Mesendoderm (in vitro differentiated cells): ENCODE data around the gene AHRR.
A peak's percentile ranks its signal among the peaks of the same experiment; 100 is the strongest.

Source experiments
- DNase-seq: peaks from one replicate; pipeline ENCODE4 v3.0.0; 2013
- H2AK5ac ChIP-seq: 2 replicates; pipeline ENCODE4 v1.6.1; 2013; ENCODE audit warnings: low read length, inconsistent platforms
- H2BK120ac ChIP-seq: 2 replicates; pipeline ENCODE4 v1.6.1; 2013; ENCODE audit warnings: low read depth, mild to moderate bottlenecking, low read length, moderate library complexity, mixed read lengths
- H2BK15ac ChIP-seq: replicated peaks from 2 replicates; pipeline ENCODE4 v1.6.1; 2013; ENCODE audit warnings: low read depth, mild to moderate bottlenecking, moderate library complexity
- H2BK5ac ChIP-seq: 2 replicates; pipeline ENCODE4 v1.6.1; 2013; ENCODE audit warnings: low read length, inconsistent platforms
- H3K18ac ChIP-seq: 2 replicates; pipeline ENCODE4 v1.6.1; 2013; ENCODE audit warnings: mild to moderate bottlenecking, low read length, mixed read lengths
- H3K23ac ChIP-seq: one replicate; pipeline ENCODE4 v1.6.1; 2013; ENCODE audit warnings: low read length
- H3K27ac ChIP-seq: 2 replicates; pipeline ENCODE4 v1.5.1; 2013; ENCODE audit warnings: low read depth, mild to moderate bottlenecking, inconsistent platforms, low read length, moderate library complexity
- H3K27me3 ChIP-seq: 2 replicates; pipeline ENCODE4 v1.6.1; 2013; ENCODE audit warnings: low read length, control low read depth, mild to moderate bottlenecking, inconsistent platforms; ENCODE audit not compliant: insufficient read depth, poor library complexity
- H3K36me3 ChIP-seq: 2 replicates; pipeline ENCODE4 v1.6.1; 2013; ENCODE audit warnings: low read length, inconsistent platforms; ENCODE audit not compliant: control insufficient read depth, insufficient read depth
- H3K4ac ChIP-seq: one replicate; pipeline ENCODE4 v1.6.1; 2013; ENCODE audit warnings: low read depth, mild to moderate bottlenecking, low read length, moderate library complexity
- H3K4me1 ChIP-seq: 2 replicates; pipeline ENCODE4 v1.6.1; 2013; ENCODE audit warnings: low read depth, low read length, inconsistent platforms; ENCODE audit not compliant: control insufficient read depth
- H3K4me2 ChIP-seq: 2 replicates; pipeline ENCODE4 v1.6.1; 2013; ENCODE audit warnings: low read length
- H3K4me3 ChIP-seq: 2 replicates; pipeline ENCODE4 v1.5.1; 2013; ENCODE audit warnings: mild to moderate bottlenecking, low read length
- H3K56ac ChIP-seq: one replicate; pipeline ENCODE4 v1.6.1; 2013; ENCODE audit warnings: low read length
- H3K79me1 ChIP-seq: 2 replicates; pipeline ENCODE4 v1.6.1; 2013; ENCODE audit warnings: low read length, inconsistent platforms
- H3K79me2 ChIP-seq: 2 replicates; pipeline ENCODE4 v1.6.1; 2013; ENCODE audit warnings: mild to moderate bottlenecking, low read length; ENCODE audit not compliant: control insufficient read depth, insufficient read depth
- H3K9ac ChIP-seq: 2 replicates; pipeline ENCODE4 v1.6.1; 2013; ENCODE audit warnings: low read length, inconsistent platforms
- H4K5ac ChIP-seq: one replicate; pipeline ENCODE4 v1.6.1; 2013; ENCODE audit warnings: low read length
- H4K8ac ChIP-seq: one replicate; pipeline ENCODE4 v1.6.1; 2013; ENCODE audit warnings: low read depth, mild to moderate bottlenecking, control low read depth, low read length, moderate library complexity
- WGBS: extraction: QIAGEN DNeasy Blood & Tissue Kit; methylation state at CpG from one replicate; pipeline ENCODE4 v1.1.7; 2013; ENCODE audit warnings: low lambda C conversion rate, missing lambda C conversion rate; ENCODE audit not compliant: insufficient coverage; ENCODE audit errors: extremely low coverage; 5-methylcytosine and 5-hydroxymethylcytosine counted together

AHRR gene

GRCh38 chr5:428754-429452 lies 107.4 kb downstream of the AHRR start:
- H3K79me1 ChIP-seq, result no peaks in the 10 kb centered on the region
- no peak overlapping the region for H3K9ac ChIP-seq
- H2BK5ac ChIP-seq, result no peak overlapping the region
- H4K5ac ChIP-seq, result no peak overlapping the region
- no peak overlapping the region for H4K8ac ChIP-seq
- H3K18ac ChIP-seq, result no peak overlapping the region
- no peak for DNase-seq
- WGBS, result no CpG with 5 or more reads among the region's 22 CpGs
- H3K23ac ChIP-seq, result no peak overlapping the region
- H2AK5ac ChIP-seq, result no peak overlapping the region
- H3K27ac ChIP-seq, result no peak overlapping the region
- no peaks in the 10 kb centered on the region for H3K27me3 ChIP-seq
- no peak overlapping the region for H3K4me3 ChIP-seq
- no peak overlapping the region for H2BK120ac ChIP-seq
- no peak overlapping the region for H2BK15ac ChIP-seq
- H3K56ac ChIP-seq, result no peak overlapping the region
- no peak overlapping the region for H3K4ac ChIP-seq
- H3K36me3 ChIP-seq, result no peaks in the 10 kb centered on the region
- H3K4me2 ChIP-seq, result no peak overlapping the region
- no peaks in the 10 kb centered on the region for H3K79me2 ChIP-seq
- H3K4me1 ChIP-seq, result no peaks in the 10 kb centered on the region

- Histone ChIP-seq H3K4me3 (no peak overlapping the region), H4K8ac (no peak overlapping the region), H3K79me2 (no peaks in the 10 kb centered on the region), H2BK5ac (no peak overlapping the region), H3K4ac (no peak overlapping the region), H3K27ac (no peak overlapping the region), H3K18ac (no peak overlapping the region), H4K5ac (no peak overlapping the region), H3K23ac (no peak overlapping the region), H3K27me3 (no peaks in the 10 kb centered on the region), H3K4me1 (no peaks in the 10 kb centered on the region), H3K9ac (no peak overlapping the region), H2BK15ac (no peak overlapping the region), H3K4me2 (no peak overlapping the region), H2AK5ac (no peak overlapping the region), H3K56ac (no peak overlapping the region), H3K36me3 (no peaks in the 10 kb centered on the region), H3K79me1 (no peaks in the 10 kb centered on the region), H2BK120ac (no peak overlapping the region)
- no peak for DNase-seq
- no CpG with 5 or more reads among the region's 35 CpGs for WGBS
These were observed 108.1 kb downstream of the AHRR start for GRCh38 chr5:429453-430188.

GRCh38 chr5:430214-430925 lies 108.9 kb downstream of the AHRR start:
- H3K4me2 ChIP-seq, result no peak overlapping the region
- no peaks in the 10 kb centered on the region for H3K79me1 ChIP-seq
- no peaks in the 10 kb centered on the region for H3K36me3 ChIP-seq
- H3K27ac ChIP-seq, result no peak overlapping the region
- H2BK120ac ChIP-seq, result no peak overlapping the region
- H4K8ac ChIP-seq, result no peak overlapping the region
- no peak overlapping the region for H3K4me3 ChIP-seq
- no peak overlapping the region for H4K5ac ChIP-seq
- H2BK15ac ChIP-seq, result no peak overlapping the region
- no peaks in the 10 kb centered on the region for H3K4me1 ChIP-seq
- H3K79me2 ChIP-seq, result no peaks in the 10 kb centered on the region
- DNase-seq, result no peak
- no peak overlapping the region for H3K9ac ChIP-seq
- H2BK5ac ChIP-seq, result no peak overlapping the region
- no peak overlapping the region for H3K23ac ChIP-seq
- WGBS, result no CpG with 5 or more reads among the region's 25 CpGs
- H3K56ac ChIP-seq, result no peak overlapping the region
- no peaks in the 10 kb centered on the region for H3K27me3 ChIP-seq
- H3K4ac ChIP-seq, result no peak overlapping the region
- no peak overlapping the region for H3K18ac ChIP-seq
- H2AK5ac ChIP-seq, result no peak overlapping the region

DNA sequence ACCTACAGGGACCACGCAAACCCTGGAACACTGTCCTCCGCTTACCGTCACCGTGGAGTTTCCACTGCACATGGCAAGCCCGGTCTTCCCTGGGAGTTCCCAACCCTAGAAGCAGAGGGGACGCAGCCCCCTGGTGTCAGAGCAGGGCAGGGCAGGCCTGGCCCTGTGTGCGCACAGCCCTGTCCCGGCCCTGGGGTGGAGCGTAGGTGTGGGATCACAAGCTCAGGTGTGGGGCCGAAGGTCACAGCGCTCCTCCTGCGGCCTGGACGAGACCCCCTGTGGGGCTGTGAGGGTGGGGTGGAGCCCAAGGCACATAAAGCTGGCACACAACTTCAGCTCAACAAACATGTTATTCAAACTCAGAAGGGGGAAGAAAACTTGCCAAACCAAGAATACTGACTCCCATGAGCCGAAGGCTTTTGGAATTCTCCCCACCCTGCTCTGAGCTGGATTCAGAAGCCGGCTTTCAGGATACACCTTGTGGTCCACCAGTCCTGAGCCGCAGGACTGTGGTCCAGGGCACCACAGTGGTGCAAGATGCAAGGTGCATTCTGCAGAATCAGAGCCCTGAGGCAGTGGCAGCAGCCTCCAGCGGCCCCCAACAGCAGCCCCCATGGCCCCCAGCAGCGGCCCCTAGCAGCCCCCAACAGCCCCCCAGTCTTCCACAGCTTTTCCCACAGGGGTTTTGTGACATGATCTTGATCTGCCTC lies 109.6 kb downstream of the AHRR start:
- Histone ChIP-seq H2AK5ac (no peak overlapping the region), H3K36me3 (no peaks in the 10 kb centered on the region), H2BK15ac (no peak overlapping the region), H4K5ac (no peak overlapping the region), H2BK120ac (no peak overlapping the region), H4K8ac (no peak overlapping the region), H3K4me2 (no peak overlapping the region), H3K27me3 (no peaks in the 10 kb centered on the region), H3K27ac (no peak overlapping the region), H3K79me1 (no peaks in the 10 kb centered on the region), H3K56ac (no peak overlapping the region), H3K4ac (no peak overlapping the region), H3K4me3 (no peak overlapping the region), H3K23ac (no peak overlapping the region), H2BK5ac (no peak overlapping the region), H3K4me1 (no peaks in the 10 kb centered on the region), H3K18ac (no peak overlapping the region), H3K79me2 (no peaks in the 10 kb centered on the region), H3K9ac (no peak overlapping the region)
- DNase-seq, result peak; percentile 65
- no CpG with 5 or more reads among the region's 18 CpGs for WGBS

GRCh38 chr5:431711-432050 lies 110.2 kb downstream of the AHRR start:
- Histone ChIP-seq H2BK120ac (no peak overlapping the region), H3K56ac (no peak overlapping the region), H3K79me1 (no peaks in the 10 kb centered on the region), H3K4me3 (no peak overlapping the region), H3K36me3 (no peaks in the 10 kb centered on the region), H4K8ac (no peak overlapping the region), H3K27ac (no peak overlapping the region), H3K4ac (no peak overlapping the region), H3K18ac (no peak overlapping the region), H3K79me2 (no peaks in the 10 kb centered on the region), H2BK5ac (no peak overlapping the region), H3K4me1 (no peaks in the 10 kb centered on the region), H3K23ac (no peak overlapping the region), H4K5ac (no peak overlapping the region), H2BK15ac (no peak overlapping the region), H2AK5ac (no peak overlapping the region), H3K9ac (no peak overlapping the region), H3K27me3 (no peaks in the 10 kb centered on the region), H3K4me2 (no peak overlapping the region)
- no peak for DNase-seq
- WGBS, result no CpG with 5 or more reads among the region's 4 CpGs
